NT2/D1 (cell line): Measurements from ENCODE around the gene FAM184A.

ENCODE experiments used
- DNase-seq: peaks from one replicate; pipeline ENCODE4 v3.0.0-alpha.2; 2011; ENCODE audit warnings: low read depth, low spot score
- H3K27me3 ChIP-seq: 2 replicates; pipeline ENCODE4 v1.6.0; 2011; ENCODE audit warnings: mild to moderate bottlenecking; ENCODE audit not compliant: insufficient read length, insufficient read depth
- H3K36me3 ChIP-seq: 2 replicates; pipeline ENCODE4 v1.6.1; 2011; ENCODE audit warnings: mild to moderate bottlenecking, low read length, mixed read lengths; ENCODE audit not compliant: insufficient read depth, insufficient read length
- H3K4me1 ChIP-seq: 2 replicates; pipeline ENCODE4 v1.5.1; 2011; ENCODE audit not compliant: insufficient read depth, insufficient read length
- H3K4me3 ChIP-seq: 2 replicates; pipeline ENCODE4 v1.5.1; 2011; ENCODE audit warnings: low read depth; ENCODE audit not compliant: insufficient read length
- H3K9ac ChIP-seq: 2 replicates; pipeline ENCODE4 v1.6.0; 2011; ENCODE audit warnings: low read depth; ENCODE audit not compliant: insufficient read length
- H3K9me3 ChIP-seq: 2 replicates; pipeline ENCODE4 v1.5.1; 2011; ENCODE audit warnings: mild to moderate bottlenecking, low read length; ENCODE audit not compliant: insufficient read depth
- SUZ12 ChIP-seq: IDR thresholded peaks from 2 replicates; pipeline ENCODE4 v1.6.1; 2011; ENCODE audit not compliant: insufficient read length, insufficient read depth; ENCODE audit errors: extremely low read depth
- YY1 ChIP-seq: IDR thresholded peaks from 2 replicates; pipeline ENCODE4 v1.6.1; 2011; ENCODE audit not compliant: insufficient read length, insufficient read depth
- ZNF274 ChIP-seq: IDR thresholded peaks from 2 replicates; pipeline ENCODE4 v1.6.1; 2011; ENCODE audit warnings: mild to moderate bottlenecking, low read depth, low read length

The FAM184A gene

DNA sequence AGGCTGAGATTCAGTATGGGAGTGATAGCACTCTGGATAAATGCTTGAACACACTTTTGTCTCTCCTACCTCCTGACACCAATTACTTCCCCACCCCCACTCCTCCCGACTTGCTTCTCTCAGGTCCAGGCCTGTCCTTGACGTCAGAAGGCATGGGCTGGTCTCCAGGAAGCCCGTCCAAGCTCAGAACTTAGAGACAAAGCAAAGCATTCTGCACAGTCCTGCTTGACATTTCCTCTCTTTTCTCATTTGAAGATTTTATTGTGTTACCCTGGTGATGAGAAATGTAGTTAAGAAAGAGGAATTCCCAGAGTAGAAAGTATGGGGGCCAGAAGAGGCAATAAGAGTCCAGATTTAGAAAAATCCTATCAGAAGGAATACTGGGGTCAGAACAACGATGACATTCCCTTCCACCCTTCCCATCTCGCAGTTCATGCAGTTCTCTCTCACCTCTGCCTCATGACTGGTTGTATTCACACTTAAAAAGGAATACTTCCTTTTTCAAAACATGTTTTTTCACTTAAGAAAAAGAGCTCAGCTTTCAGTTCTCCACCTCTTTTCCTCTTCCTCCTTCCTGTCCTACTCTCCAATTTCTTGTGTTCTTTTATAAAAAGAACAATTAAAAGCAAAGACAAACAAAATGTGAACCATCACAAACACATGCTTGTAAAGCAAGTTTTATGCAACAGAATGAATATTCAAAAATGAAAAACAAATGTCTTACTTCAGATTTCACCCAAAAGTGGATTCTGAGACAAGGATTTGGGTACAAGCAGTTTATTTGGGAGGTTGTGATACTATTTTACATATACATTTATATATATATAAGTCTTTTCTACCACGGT lies 18.5 kb upstream of the FAM184A start:
- no peak for TF ChIP-seq ZNF274
- TF ChIP-seq YY1 = no peak
- TF ChIP-seq SUZ12 = no peak
- H3K9ac ChIP-seq = no peak overlapping the region
- no peaks in the 10 kb centered on the region for H3K27me3 ChIP-seq
- no peak overlapping the region for H3K4me3 ChIP-seq
- H3K4me1 ChIP-seq = no peaks in the 10 kb centered on the region
- no peaks in the 10 kb centered on the region for H3K36me3 ChIP-seq
- no peaks in the 10 kb centered on the region for H3K9me3 ChIP-seq
- no peak for DNase-seq

DNA sequence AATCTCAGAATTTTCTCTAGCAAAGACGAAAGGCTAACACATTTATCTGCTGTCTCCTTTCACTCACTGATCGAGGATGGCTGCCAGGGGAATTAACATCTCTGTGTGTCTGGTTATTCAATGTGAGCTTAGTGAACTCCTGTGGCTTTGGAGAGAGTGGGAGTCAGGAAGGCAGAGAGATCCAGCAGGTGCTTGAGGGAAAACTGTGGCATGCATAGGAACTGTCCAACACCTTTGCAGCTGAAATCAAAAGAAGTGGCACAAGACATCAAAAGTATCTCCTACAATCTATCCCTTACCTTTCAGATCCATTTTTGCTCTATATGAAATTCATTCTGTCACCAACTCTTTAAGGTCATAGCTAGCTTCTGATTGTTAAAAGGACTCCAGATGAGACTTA lies 11.8 kb upstream of the FAM184A start:
- DNase-seq = no peak
- no peak overlapping the region for H3K4me3 ChIP-seq
- no peaks in the 10 kb centered on the region for H3K36me3 ChIP-seq
- TF ChIP-seq ZNF274 (no peak), YY1 (no peak), SUZ12 (no peak)
- H3K9ac ChIP-seq = no peak overlapping the region
- peaks cover under 1% of the 10 kb centered on the region; the same call in 1 of the 2 replicates for H3K9me3 ChIP-seq
- no peaks in the 10 kb centered on the region for H3K4me1 ChIP-seq
- H3K27me3 ChIP-seq = no peaks in the 10 kb centered on the region

DNA sequence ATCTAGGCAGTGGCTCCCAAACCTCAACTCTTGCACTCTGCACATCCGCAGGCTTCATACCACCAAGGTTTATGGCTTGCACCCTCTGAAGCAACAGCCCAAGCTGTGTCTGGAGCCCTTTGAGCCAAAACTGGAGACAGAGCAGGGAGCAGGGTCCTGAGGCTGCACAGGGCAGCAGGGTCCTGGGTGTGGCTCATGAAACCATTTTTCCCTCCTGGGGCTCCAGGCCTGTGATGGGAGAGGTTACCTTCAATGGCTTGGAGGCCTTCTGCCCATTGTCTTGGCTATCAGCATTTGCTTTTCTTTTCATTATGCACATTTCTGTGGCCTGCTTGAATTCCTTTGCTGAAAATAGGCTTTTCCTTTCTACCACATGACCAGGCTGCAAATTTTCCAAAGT lies 6.3 kb upstream of the FAM184A start:
- H3K4me3 ChIP-seq = no peak overlapping the region
- no peaks in the 10 kb centered on the region for H3K36me3 ChIP-seq
- H3K4me1 ChIP-seq = no peaks in the 10 kb centered on the region
- H3K9me3 ChIP-seq = peaks cover 25% of the 10 kb centered on the region; the same call in 1 of the 2 replicates
- TF ChIP-seq ZNF274 (no peak), SUZ12 (no peak), YY1 (no peak)
- DNase-seq = no peak
- H3K9ac ChIP-seq = no peak overlapping the region
- peaks cover 5% of the 10 kb centered on the region for H3K27me3 ChIP-seq

DNA sequence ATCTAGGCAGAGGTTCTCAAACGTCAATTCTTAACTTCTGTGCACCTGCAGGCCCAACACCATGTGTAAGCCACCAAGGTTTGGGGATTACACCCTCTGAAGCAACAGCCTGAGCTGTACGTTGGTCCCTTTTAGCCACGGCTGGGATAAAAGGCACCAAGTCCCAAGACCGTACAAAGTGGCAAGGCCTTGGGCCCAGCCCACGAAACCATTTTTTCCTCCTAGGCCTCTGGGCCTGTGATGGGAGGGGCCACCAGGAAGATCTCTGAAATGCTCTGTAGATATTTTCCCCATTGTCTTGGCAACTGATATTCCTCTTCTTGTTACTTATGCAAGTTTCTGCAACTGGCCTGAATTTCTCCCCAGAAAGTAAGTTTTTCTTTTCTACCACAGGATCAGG lies 4.5 kb upstream of the FAM184A start:
- Histone ChIP-seq H3K4me3 (no peak overlapping the region), H3K9me3 (peaks cover 25% of the 10 kb centered on the region; the same call in 1 of the 2 replicates), H3K9ac (no peak overlapping the region), H3K4me1 (no peaks in the 10 kb centered on the region), H3K27me3 (peaks cover 8% of the 10 kb centered on the region), H3K36me3 (no peaks in the 10 kb centered on the region)
- no peak for DNase-seq
- no peak for TF ChIP-seq ZNF274
- TF ChIP-seq SUZ12 = no peak
- no peak for TF ChIP-seq YY1

DNA sequence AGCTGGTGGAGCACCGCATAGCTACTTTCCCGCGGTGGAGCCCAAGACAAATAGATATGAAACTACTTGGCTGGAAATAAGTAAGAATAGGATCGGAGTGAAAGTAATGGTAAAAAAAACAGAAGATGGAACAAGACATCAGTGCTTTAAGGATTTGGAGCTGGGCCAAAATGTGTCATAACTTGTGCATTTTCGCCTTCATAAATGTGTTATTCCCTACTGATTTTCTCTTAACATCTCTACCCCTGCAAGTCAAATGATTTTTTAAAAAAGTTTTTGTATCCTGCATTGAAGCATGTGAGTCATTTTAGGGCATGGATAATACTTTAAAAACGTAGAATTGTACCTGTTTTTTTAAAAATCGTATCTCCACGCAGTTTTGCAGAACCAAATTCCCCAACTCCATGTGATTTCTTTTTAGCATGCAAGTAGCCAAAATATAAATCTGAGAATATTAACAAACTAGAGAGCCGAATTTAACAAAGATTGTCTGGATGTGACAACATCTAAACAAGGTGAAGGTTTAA lies 882 bp upstream of the FAM184A start:
- H3K27me3 ChIP-seq = peaks cover 12% of the 10 kb centered on the region
- H3K9me3 ChIP-seq = peaks cover 15% of the 10 kb centered on the region; the same call in 1 of the 2 replicates
- no peaks in the 10 kb centered on the region for H3K4me1 ChIP-seq
- peak overlapping the region; percentile 74 for H3K9ac ChIP-seq
- no peak for TF ChIP-seq ZNF274
- no peak for TF ChIP-seq YY1
- no peak for TF ChIP-seq SUZ12
- DNase-seq = no peak
- no peaks in the 10 kb centered on the region for H3K36me3 ChIP-seq
- peak overlapping the region; percentile 33 for H3K4me3 ChIP-seq

DNA sequence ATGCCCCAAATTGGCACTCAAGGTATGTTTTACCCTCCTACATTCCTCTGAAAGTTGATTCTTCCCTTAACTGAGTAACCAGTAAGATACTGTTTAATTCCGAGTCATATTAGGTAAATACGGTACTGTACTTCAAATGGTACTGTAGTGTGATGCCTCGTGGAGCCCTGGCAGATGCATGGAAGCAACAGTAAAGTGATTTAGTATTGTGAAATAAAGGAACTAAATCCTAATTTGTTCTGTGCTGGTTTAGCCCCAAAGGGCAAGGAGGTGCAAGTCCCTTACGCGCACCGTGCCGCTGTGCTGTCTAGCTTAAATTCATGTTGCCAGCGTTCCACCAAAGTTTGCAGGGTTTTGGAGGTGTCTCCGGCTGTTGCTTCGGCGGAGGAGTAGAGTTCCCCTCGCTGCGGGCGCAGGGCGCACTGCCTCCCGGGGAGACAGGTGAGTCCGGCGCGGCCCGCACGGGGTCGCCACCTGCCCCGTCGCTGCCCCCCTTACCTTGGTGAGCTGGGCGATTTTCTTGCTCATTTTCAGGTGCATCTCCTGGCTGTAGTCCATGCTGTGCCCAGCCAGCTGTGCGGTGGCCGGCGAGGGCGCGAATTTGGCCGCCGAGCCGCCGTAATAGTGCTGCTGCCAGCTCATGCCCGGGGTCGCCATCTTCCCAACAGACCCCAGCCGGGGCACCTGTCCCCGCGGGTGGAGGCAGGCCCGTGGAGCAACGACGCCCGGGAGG lies 655 bp downstream of the FAM184A start:
- DNase-seq = no peak
- Histone ChIP-seq H3K9me3 (peaks cover 5% of the 10 kb centered on the region; the same call in 1 of the 2 replicates), H3K27me3 (peaks cover 12% of the 10 kb centered on the region), H3K36me3 (no peaks in the 10 kb centered on the region), H3K4me3 (peak overlapping the region; percentile 68), H3K9ac (peak overlapping the region; percentile 76), H3K4me1 (no peaks in the 10 kb centered on the region)
- no peak for TF ChIP-seq YY1
- no peak for TF ChIP-seq SUZ12
- no peak for TF ChIP-seq ZNF274

DNA sequence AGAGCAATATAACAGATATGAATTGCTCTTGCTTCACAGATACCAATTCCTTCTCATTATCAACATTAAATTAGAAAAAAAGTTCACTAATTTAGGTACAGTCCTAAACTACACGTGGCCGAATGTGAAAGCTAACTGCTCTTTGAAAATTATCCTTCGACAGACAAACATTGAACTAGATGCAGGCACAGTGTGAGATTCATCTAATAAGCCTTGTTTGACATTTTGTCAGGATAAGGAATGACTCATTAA lies 1.1 kb downstream of the FAM184A start:
- TF ChIP-seq SUZ12 = no peak
- TF ChIP-seq YY1 = no peak
- TF ChIP-seq ZNF274 = no peak
- Histone ChIP-seq H3K9me3 (peaks cover under 1% of the 10 kb centered on the region; the same call in 1 of the 2 replicates), H3K4me3 (peak overlapping the region; percentile 68), H3K4me1 (no peaks in the 10 kb centered on the region), H3K27me3 (peaks cover 12% of the 10 kb centered on the region), H3K9ac (peak overlapping the region; percentile 76), H3K36me3 (no peaks in the 10 kb centered on the region)
- DNase-seq = no peak
